ENCODE data around the gene SNX21. TPM values are rescaled to one million over a fixed set of nuclear protein-coding genes. Genes with fewer than 3 reads are reported as not detected.

SNX21 gene
- total RNA-seq, 1 experiment from 2014 or later = 11.9 TPM

DNA sequence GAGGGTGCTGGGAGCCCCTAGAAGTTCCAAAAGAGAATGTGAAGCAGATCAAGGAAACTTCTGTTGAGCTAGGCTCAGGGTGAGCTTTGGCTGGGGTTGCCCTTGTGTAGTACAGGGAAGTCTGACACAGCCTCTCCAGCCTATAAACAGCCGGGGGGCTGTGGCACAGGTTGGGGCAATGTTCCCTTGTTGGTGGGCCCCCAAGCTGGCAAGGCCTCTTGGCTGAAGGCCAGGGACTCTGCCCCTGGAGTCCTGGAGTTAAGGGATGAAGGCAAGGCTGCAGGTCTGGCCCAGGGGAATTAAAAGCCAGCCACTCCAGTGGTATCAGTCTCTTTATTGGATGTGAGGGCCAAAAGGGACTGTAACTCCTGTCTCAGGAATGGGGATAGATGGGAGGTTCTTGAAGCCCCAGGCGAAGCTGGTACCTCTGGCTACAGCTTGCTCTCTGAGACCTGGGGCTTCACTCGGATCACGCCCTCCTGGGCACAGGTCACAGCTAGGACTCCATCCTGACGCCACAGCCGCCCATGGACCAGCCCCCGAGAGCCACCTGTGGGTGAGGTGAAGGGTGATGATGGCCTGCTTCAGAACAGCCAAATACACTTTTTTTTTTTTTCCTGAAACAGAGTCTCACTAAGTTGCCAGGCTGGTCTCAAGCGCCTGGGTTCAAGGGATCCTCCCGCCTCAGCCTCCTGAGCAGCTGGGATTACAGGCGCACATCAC lies 8.0 kb downstream of the SNX21 start (continued):
- no peak for TF ChIP-seq EZH2 (IDR thresholded peaks at IDR 0.05)
- TF ChIP-seq TCF7L2 (IDR thresholded peaks at IDR 0.05; ENCODE audit: borderline replicate concordance, extremely low read depth, insufficient read depth, insufficient read length) = no peak
- no peak for TF ChIP-seq ATF3 (IDR thresholded peaks at IDR 0.05)
- no peak for TF ChIP-seq SRF (IDR thresholded peaks at IDR 0.05; ENCODE audit: low read depth)
- no peak for TF ChIP-seq SIN3A (IDR thresholded peaks at IDR 0.05; ENCODE audit: low read depth)

GRCh38 chr20:45842169-45842812 lies 8.7 kb downstream of the SNX21 start:
- BruUV-seq (replicated peaks) = no TSS peak
- no peak overlapping the region for H3K27ac ChIP-seq (ENCODE audit: low read depth, low read length)
- no peak overlapping the region for H3K4me3 ChIP-seq (replicated peaks in 1 of 2; ENCODE audit: low read depth in 1 of 2, low read length in 2 of 2)
- no peaks in the 10 kb centered on the region for H3K9me2 ChIP-seq (ENCODE audit: insufficient read depth)
- H3K27me3 ChIP-seq (ENCODE audit: insufficient read depth, low read length) = no peaks in the 10 kb centered on the region
- no peak overlapping the region for H3K9ac ChIP-seq (ENCODE audit: low read length)
- intact Hi-C loops (cut with micrococcal nuclease) = no loop called here
- no peaks in the 10 kb centered on the region for H3K79me2 ChIP-seq (ENCODE audit: insufficient read depth, low read length)
- ChIA-PET CTCF (no interaction called here), POLR2A (no interaction called here), RAD21 (ENCODE audit: low non-redundant PET in 1 of 2, low total read pairs in 2 of 2, uncharacterized antibody in 2 of 2, unreplicated experiment in 2 of 2) (no interaction called here)
- no peaks in the 10 kb centered on the region for H3K4me1 ChIP-seq (ENCODE audit: control insufficient read depth in 1 of 2, insufficient read depth in 2 of 2, low read length in 2 of 2)
- DNase-seq (ENCODE audit: low read depth, low spot score) (no peak), ATAC-seq (no peak)
- no peaks in the 10 kb centered on the region for H4K20me1 ChIP-seq (ENCODE audit: insufficient read depth)
- H3K4me2 ChIP-seq (ENCODE audit: low read length) = no peak overlapping the region
- no peaks in the 10 kb centered on the region for H3K9me3 ChIP-seq (ENCODE audit: control insufficient read depth in 1 of 2, insufficient read depth in 1 of 2, low read depth in 1 of 2, low read length in 2 of 2)
- H3K36me3 ChIP-seq (ENCODE audit: control insufficient read depth in 1 of 2, insufficient read depth in 2 of 2, low read length in 2 of 2) = peaks cover 0 to 2% of the 10 kb centered on the region in 2 experiments; a peak in 2 of 4 replicates
- no peak overlapping the region for H2AFZ ChIP-seq (ENCODE audit: low read depth, low read length, poor library complexity, severe bottlenecking)
- TF ChIP-seq TCF7L2 (IDR thresholded peaks at IDR 0.05; ENCODE audit: borderline replicate concordance, extremely low read depth, insufficient read depth, insufficient read length) (no peak), POLR2A (IDR thresholded peaks at IDR 0.05; ENCODE audit: borderline replicate concordance, extremely low read depth, insufficient read depth, insufficient read length) (no peak), CTCF (IDR thresholded peaks at IDR 0.05 in 2 of 3, conservative IDR thresholded peaks at IDR 0.05 in 1 of 3; ENCODE audit: borderline replicate concordance in 1 of 3, insufficient read depth in 1 of 3, low read depth in 2 of 3, low read length in 2 of 3) (no peak), ELF1 (IDR thresholded peaks at IDR 0.05; ENCODE audit: borderline replicate concordance, low read depth) (no peak), ZFX (IDR thresholded peaks at IDR 0.05) (no peak), SP1 (IDR thresholded peaks at IDR 0.05; ENCODE audit: low read depth) (no peak), EZH2phosphoT487 (IDR thresholded peaks at IDR 0.05; ENCODE audit: borderline replicate concordance) (no peak), FOSL1 (IDR thresholded peaks at IDR 0.05; ENCODE audit: low read depth) (no peak), CEBPB (IDR thresholded peaks at IDR 0.05; ENCODE audit: low read depth) (no peak), MAX (IDR thresholded peaks at IDR 0.05) (no peak), POLR2AphosphoS5 (IDR thresholded peaks at IDR 0.05; ENCODE audit: low read depth, low read length) (no peak), SIN3A (IDR thresholded peaks at IDR 0.05; ENCODE audit: low read depth) (no peak), EZH2 (IDR thresholded peaks at IDR 0.05) (no peak), CBX3 (IDR thresholded peaks at IDR 0.05; ENCODE audit: low read depth) (no peak), EGR1 (IDR thresholded peaks at IDR 0.05; ENCODE audit: low read depth) (no peak), ZNF274 (IDR thresholded peaks at IDR 0.05; ENCODE audit: low read depth, low read length) (no peak), JUND (IDR thresholded peaks at IDR 0.05) (no peak), YY1 (IDR thresholded peaks at IDR 0.05; ENCODE audit: extremely low read depth, insufficient replicate concordance, low read depth, low read length) (no peak)
- TF ChIP-seq, protein P1, sequence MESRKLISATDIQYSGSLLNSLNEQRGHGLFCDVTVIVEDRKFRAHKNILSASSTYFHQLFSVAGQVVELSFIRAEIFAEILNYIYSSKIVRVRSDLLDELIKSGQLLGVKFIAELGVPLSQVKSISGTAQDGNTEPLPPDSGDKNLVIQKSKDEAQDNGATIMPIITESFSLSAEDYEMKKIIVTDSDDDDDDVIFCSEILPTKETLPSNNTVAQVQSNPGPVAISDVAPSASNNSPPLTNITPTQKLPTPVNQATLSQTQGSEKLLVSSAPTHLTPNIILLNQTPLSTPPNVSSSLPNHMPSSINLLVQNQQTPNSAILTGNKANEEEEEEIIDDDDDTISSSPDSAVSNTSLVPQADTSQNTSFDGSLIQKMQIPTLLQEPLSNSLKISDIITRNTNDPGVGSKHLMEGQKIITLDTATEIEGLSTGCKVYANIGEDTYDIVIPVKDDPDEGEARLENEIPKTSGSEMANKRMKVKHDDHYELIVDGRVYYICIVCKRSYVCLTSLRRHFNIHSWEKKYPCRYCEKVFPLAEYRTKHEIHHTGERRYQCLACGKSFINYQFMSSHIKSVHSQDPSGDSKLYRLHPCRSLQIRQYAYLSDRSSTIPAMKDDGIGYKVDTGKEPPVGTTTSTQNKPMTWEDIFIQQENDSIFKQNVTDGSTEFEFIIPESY (IDR thresholded peaks at IDR 0.05; ENCODE audit: extremely low read depth, insufficient replicate concordance, low read length) = no peak
